ENCODE data around the gene HACD2.

GRCh38 chr3:123481071-123481470, 103.8 kb downstream of the HACD2 start:
- TF ChIP-seq POLR2A (IDR thresholded peaks at IDR 0.05) (no peak), CTCF (IDR thresholded peaks at IDR 0.05) (no peak), EP300 (IDR thresholded peaks at IDR 0.05; ENCODE audit: low read depth) (no peak)
